SK-N-MC (cell line): ENCODE data around the gene NCKAP5L.
A peak's percentile ranks its signal among the peaks of the same experiment; 100 is the strongest.

Source experiments
- DNase-seq: peaks from one replicate; pipeline ENCODE4 v3.0.0-alpha.2; 2011; ENCODE audit warnings: low read depth, low spot score
- H3K27ac ChIP-seq: fragments of 200-600 bp; sonication (generic); 2 replicates; pipeline ENCODE4 v1.5.1; 2016; ENCODE audit warnings: mixed run types
- H3K36me3 ChIP-seq: fragments of 200-600 bp; sonication (generic); 2 replicates; pipeline ENCODE4 v1.6.1; 2017; ENCODE audit warnings: antibody characterized with exemption, low read length, mixed read lengths; ENCODE audit not compliant: insufficient read depth
- H3K4me3 ChIP-seq: fragments of 200-600 bp; sonication (generic); 2 replicates; pipeline ENCODE4 v1.5.1; 2016
- H3K9ac ChIP-seq: fragments of 200-600 bp; sonication (generic); 2 replicates; pipeline ENCODE4 v1.8.0; 2017; ENCODE audit warnings: mixed run types, mixed read lengths; ENCODE audit not compliant: insufficient read length
- H3K9me3 ChIP-seq: fragments of 200-600 bp; sonication (generic); 2 replicates; pipeline ENCODE4 v1.6.1; 2017; ENCODE audit warnings: low read depth, mild to moderate bottlenecking, antibody characterized with exemption, low read length, moderate library complexity, mixed read lengths
- EZH2 ChIP-seq: fragments of 200-600 bp; sonication (generic); IDR thresholded peaks from one replicate; pipeline ENCODE4 v1.6.1; 2017; ENCODE audit warnings: antibody characterized with exemption
- FOXP2 ChIP-seq: optimal IDR thresholded peaks from 2 replicates; pipeline ENCODE3; 2011; ENCODE audit warnings: mild to moderate bottlenecking, moderate library complexity; ENCODE audit not compliant: insufficient read depth; ENCODE audit errors: extremely low read length, control extremely low read depth
- POLR2AphosphoS5 ChIP-seq: IDR thresholded peaks from 2 replicates; pipeline ENCODE4 v1.6.1; 2012; ENCODE audit warnings: mild to moderate bottlenecking, low read depth, low read length, borderline replicate concordance

The NCKAP5L gene

GRCh38 chr12:49832836-49833421 lies 4.7 kb upstream of the NCKAP5L start:
- Histone ChIP-seq H3K4me3 (peak overlapping the region; percentile 53), H3K9me3 (no peaks in the 10 kb centered on the region), H3K9ac (peak overlapping the region; percentile 41), H3K36me3 (no peaks in the 10 kb centered on the region), H3K27ac (peak overlapping the region; percentile 90)
- TF ChIP-seq EZH2, result no peak
- TF ChIP-seq FOXP2, result no peak
- no peak for TF ChIP-seq POLR2AphosphoS5
- DNase-seq, result peak; percentile 57

DNA sequence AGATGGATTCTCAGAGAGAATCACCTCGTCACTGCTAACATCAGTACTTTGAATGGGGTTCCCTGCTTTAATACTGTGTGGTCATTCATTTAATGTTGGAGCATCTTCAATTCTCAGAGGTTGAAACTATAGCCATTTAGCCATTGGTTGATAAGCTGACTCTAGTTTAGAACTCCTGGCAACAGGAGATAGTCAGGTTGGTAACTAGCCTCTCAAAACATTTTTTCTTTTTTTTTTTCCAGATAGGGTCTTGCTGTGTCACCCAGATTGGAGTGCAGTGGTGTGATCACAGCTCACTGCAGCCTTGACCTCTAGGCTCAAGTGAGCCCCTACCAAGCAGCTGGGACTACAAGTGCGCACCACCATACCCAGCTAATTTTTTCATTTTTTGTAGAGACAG lies 3.5 kb upstream of the NCKAP5L start:
- no peaks in the 10 kb centered on the region for H3K36me3 ChIP-seq

GRCh38 chr12:49827401-49828099 lies 663 bp downstream of the NCKAP5L start:
- Histone ChIP-seq H3K27ac (peak overlapping the region; percentile 28; the same call in 1 of the 2 replicates), H3K9ac (peak overlapping the region; percentile 81), H3K4me3 (peak overlapping the region; percentile 94), H3K9me3 (no peaks in the 10 kb centered on the region), H3K36me3 (peaks cover 4% of the 10 kb centered on the region; the same call in 1 of the 2 replicates)
- no peak for DNase-seq
- TF ChIP-seq EZH2 (no peak), FOXP2 (no peak), POLR2AphosphoS5 (no peak)

More for the DNA sequence above, 3.5 kb upstream of the NCKAP5L start:
- DNase-seq, result no peak
- Histone ChIP-seq H3K4me3 (no peak overlapping the region), H3K27ac (peak overlapping the region; percentile 90; the same call in 1 of the 2 replicates), H3K9ac (no peak overlapping the region), H3K9me3 (no peaks in the 10 kb centered on the region)
- TF ChIP-seq POLR2AphosphoS5 (no peak), FOXP2 (no peak)

- H3K4me3 ChIP-seq, result peak overlapping the region; percentile 94
- peak overlapping the region; percentile 81 for H3K9ac ChIP-seq
- H3K9me3 ChIP-seq, result no peaks in the 10 kb centered on the region
- H3K36me3 ChIP-seq, result peaks cover 9% of the 10 kb centered on the region; the same call in 1 of the 2 replicates
- DNase-seq, result no peak
- TF ChIP-seq POLR2AphosphoS5 (no peak), FOXP2 (no peak), EZH2 (no peak)
- H3K27ac ChIP-seq, result no peak overlapping the region; the same call in 1 of the 2 replicates
Observed at GRCh38 chr12:49827051-49827400, 1.2 kb downstream of the NCKAP5L start.

DNA sequence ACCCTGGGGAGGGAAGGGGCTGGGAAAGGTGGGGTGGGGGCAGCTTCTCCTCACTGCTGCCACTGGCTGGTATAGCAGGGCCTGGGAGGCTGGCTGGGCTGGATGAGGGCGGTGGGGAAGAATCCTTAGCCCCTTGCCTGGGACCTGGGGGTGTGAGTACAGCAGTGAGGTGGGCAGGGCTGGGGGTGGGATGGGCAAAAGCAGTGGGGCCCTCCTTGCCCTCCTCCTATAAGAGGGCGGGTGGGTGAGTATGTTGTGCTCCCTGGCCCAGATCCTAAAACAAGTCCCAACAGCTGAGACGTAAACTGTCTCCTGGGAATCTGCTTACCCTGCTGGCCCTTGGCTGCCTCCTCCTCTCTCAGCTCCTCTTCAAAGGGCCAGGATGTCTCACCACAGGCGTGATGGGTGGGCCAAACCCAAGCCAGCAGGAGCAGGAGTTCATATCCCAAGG lies 2.2 kb downstream of the NCKAP5L start:
- Histone ChIP-seq H3K9me3 (no peaks in the 10 kb centered on the region), H3K36me3 (peaks cover 12% of the 10 kb centered on the region; the same call in 1 of the 2 replicates), H3K27ac (no peak overlapping the region), H3K4me3 (no peak overlapping the region), H3K9ac (no peak overlapping the region)
- no peak for DNase-seq
- TF ChIP-seq EZH2 (no peak), FOXP2 (no peak), POLR2AphosphoS5 (no peak)

- Histone ChIP-seq H3K9me3 (no peaks in the 10 kb centered on the region), H3K9ac (no peak overlapping the region), H3K27ac (no peak overlapping the region), H3K36me3 (peaks cover 12% of the 10 kb centered on the region; the same call in 1 of the 2 replicates), H3K4me3 (no peak overlapping the region)
- DNase-seq, result no peak
- TF ChIP-seq POLR2AphosphoS5 (no peak), EZH2 (no peak), FOXP2 (no peak)
Observed at GRCh38 chr12:49825360-49825970, 2.7 kb downstream of the NCKAP5L start.

DNA sequence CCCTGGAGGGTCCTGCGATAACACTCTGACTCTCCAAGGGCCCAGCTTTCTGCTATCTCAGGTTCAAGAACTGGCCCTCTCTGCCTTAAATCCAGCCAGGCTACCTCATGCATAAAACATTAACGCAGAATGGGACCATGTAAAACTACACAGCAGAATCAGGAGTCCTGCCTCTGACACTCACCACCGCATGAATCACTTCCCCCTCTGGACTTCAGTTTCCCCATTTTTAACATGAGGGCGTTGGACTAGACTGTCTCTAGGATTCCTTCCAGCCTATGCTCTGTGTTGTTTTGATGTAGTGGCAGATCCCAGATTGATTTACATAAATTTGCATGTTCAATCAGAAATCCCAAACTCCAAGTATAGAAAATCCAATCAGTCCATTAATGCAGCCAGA lies 3.3 kb downstream of the NCKAP5L start:
- DNase-seq, result no peak
- H3K9ac ChIP-seq, result no peak overlapping the region
- no peak overlapping the region for H3K4me3 ChIP-seq
- H3K9me3 ChIP-seq, result no peaks in the 10 kb centered on the region
- peaks cover 12% of the 10 kb centered on the region; the same call in 1 of the 2 replicates for H3K36me3 ChIP-seq
- no peak for TF ChIP-seq FOXP2
- no peak for TF ChIP-seq EZH2
- TF ChIP-seq POLR2AphosphoS5, result no peak
- H3K27ac ChIP-seq, result no peak overlapping the region

GRCh38 chr12:49824416-49824815 lies 3.8 kb downstream of the NCKAP5L start:
- Histone ChIP-seq H3K9me3 (no peaks in the 10 kb centered on the region), H3K27ac (no peak overlapping the region), H3K36me3 (peaks cover 12% of the 10 kb centered on the region; the same call in 1 of the 2 replicates), H3K9ac (no peak overlapping the region), H3K4me3 (no peak overlapping the region)
- DNase-seq, result no peak
- TF ChIP-seq FOXP2 (no peak), POLR2AphosphoS5 (no peak), EZH2 (no peak)

DNA sequence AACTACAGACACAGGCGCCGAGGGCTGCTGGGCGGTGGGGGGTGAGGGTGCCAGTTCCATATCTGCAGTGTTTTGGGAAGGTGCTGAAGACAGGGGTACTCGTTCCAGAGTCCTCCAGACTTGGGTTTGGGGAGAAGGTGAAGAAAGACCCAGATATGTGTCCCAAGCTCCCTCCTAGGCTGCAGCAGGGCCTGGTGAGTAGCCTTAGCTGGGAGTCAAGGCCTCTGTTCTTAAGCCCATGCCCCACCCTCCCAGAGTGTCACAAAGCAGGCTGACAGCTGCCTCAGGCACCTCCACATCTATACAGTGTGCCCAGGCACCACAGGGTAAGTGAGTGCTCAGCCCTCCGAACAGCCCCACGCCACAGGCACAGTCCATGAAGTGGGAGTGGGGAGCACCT lies 4.3 kb downstream of the NCKAP5L start:
- no peak for DNase-seq
- Histone ChIP-seq H3K4me3 (no peak overlapping the region), H3K27ac (no peak overlapping the region), H3K9ac (no peak overlapping the region), H3K9me3 (no peaks in the 10 kb centered on the region), H3K36me3 (peaks cover 12% of the 10 kb centered on the region; the same call in 1 of the 2 replicates)
- TF ChIP-seq FOXP2 (no peak), EZH2 (no peak), POLR2AphosphoS5 (no peak)
